ENCODE results near the gene ARF6. TPM values are rescaled to one million over a fixed set of nuclear protein-coding genes. Genes with fewer than 3 reads are reported as not detected.

Gene ARF6
- polyA plus RNA-seq, 1 donor (not counting 4 experiments of a cell fraction or from before 2014, with no cell fraction given) = 53.4 TPM

GRCh38 chr14:49879646-49880204 is 13.2 kb upstream of the ARF6 start:
- no peaks in the 10 kb centered on the region for H3K27me3 ChIP-seq (ENCODE audit: control insufficient read depth, extremely low read depth, insufficient read depth, low read length)
- no peaks in the 10 kb centered on the region for H3K36me3 ChIP-seq (ENCODE audit: control insufficient read depth in 2 of 2, extremely low read depth in 1 of 2, insufficient read depth in 2 of 2, low read length in 2 of 2)
- H3K4me3 ChIP-seq (ENCODE audit: control insufficient read depth in 2 of 3, extremely low read depth in 1 of 3, insufficient read depth in 2 of 3, low read depth in 1 of 3, low read length in 3 of 3) = no peak overlapping the region
- dilution Hi-C loops (cut with MboI; ENCODE audit: extremely low pct_ligation_motif_present, low sequenced_read_pairs) = no loop called here
- peak overlapping the region; percentile 15 for H3K9ac ChIP-seq (ENCODE audit: control insufficient read depth, extremely low read depth, insufficient read depth, low read length)
- no peaks in the 10 kb centered on the region for H4K20me1 ChIP-seq (ENCODE audit: control insufficient read depth, extremely low read depth, insufficient read depth, low read length)
- H2AFZ ChIP-seq (ENCODE audit: control insufficient read depth, low read length) = peak overlapping the region; percentile 51
- H3K9me1 ChIP-seq (ENCODE audit: control insufficient read depth, extremely low read depth, insufficient read depth, low read length) = no peaks in the 10 kb centered on the region
- DNase-seq (ENCODE audit: low read depth, low spot score) (no peak), FAIRE-seq (peak; percentile 66)
- no peaks in the 10 kb centered on the region for H3K9me3 ChIP-seq (ENCODE audit: control insufficient read depth, low read depth, low read length)
- peak overlapping the region; percentile 22 for H3K4me2 ChIP-seq (ENCODE audit: control insufficient read depth, extremely low read depth, insufficient read depth, low read depth, low read length)
- TF ChIP-seq EZH2 (IDR thresholded peaks at IDR 0.05; ENCODE audit: low read length) = no peak
- TF ChIP-seq CTCF (optimal IDR thresholded peaks at IDR 0.05 in 1 of 3, IDR thresholded peaks at IDR 0.05 in 1 of 3, conservative IDR thresholded peaks at IDR 0.05 in 1 of 3; ENCODE audit: extremely low read depth in 1 of 3, insufficient read depth in 2 of 3, low read length in 3 of 3) = peak; percentile 73 to 87 (median 77)
- H3K79me2 ChIP-seq (ENCODE audit: control insufficient read depth, insufficient read depth, low read length) = no peaks in the 10 kb centered on the region
- H3K27ac ChIP-seq (ENCODE audit: control insufficient read depth, insufficient read depth, low read length) = peak overlapping the region; percentile 63
- H3K4me1 ChIP-seq (ENCODE audit: control insufficient read depth, extremely low read depth, insufficient read depth, low read length) = peaks cover 24% of the 10 kb centered on the region

GRCh38 chr14:49880267-49881064 is 12.4 kb upstream of the ARF6 start:
- H3K9me3 ChIP-seq (ENCODE audit: control insufficient read depth, low read depth, low read length) = no peaks in the 10 kb centered on the region
- H4K20me1 ChIP-seq (ENCODE audit: control insufficient read depth, extremely low read depth, insufficient read depth, low read length) = no peaks in the 10 kb centered on the region
- H2AFZ ChIP-seq (ENCODE audit: control insufficient read depth, low read length) = peak overlapping the region; percentile 38
- no peaks in the 10 kb centered on the region for H3K79me2 ChIP-seq (ENCODE audit: control insufficient read depth, insufficient read depth, low read length)
- H3K27me3 ChIP-seq (ENCODE audit: control insufficient read depth, extremely low read depth, insufficient read depth, low read length) = no peaks in the 10 kb centered on the region
- peak overlapping the region; percentile 63 for H3K27ac ChIP-seq (ENCODE audit: control insufficient read depth, insufficient read depth, low read length)
- dilution Hi-C loops (cut with MboI; ENCODE audit: extremely low pct_ligation_motif_present, low sequenced_read_pairs) = no loop called here
- H3K4me1 ChIP-seq (ENCODE audit: control insufficient read depth, extremely low read depth, insufficient read depth, low read length) = peaks cover 24% of the 10 kb centered on the region
- peak overlapping the region; percentile 22 for H3K4me2 ChIP-seq (ENCODE audit: control insufficient read depth, extremely low read depth, insufficient read depth, low read depth, low read length)
- H3K9ac ChIP-seq (ENCODE audit: control insufficient read depth, extremely low read depth, insufficient read depth, low read length) = peak overlapping the region; percentile 22
- no peak for DNase-seq (ENCODE audit: low read depth, low spot score)
- H3K36me3 ChIP-seq (ENCODE audit: control insufficient read depth in 2 of 2, extremely low read depth in 1 of 2, insufficient read depth in 2 of 2, low read length in 2 of 2) = no peaks in the 10 kb centered on the region
- no peak overlapping the region for H3K4me3 ChIP-seq (ENCODE audit: control insufficient read depth in 2 of 3, extremely low read depth in 1 of 3, insufficient read depth in 2 of 3, low read depth in 1 of 3, low read length in 3 of 3)
- no peaks in the 10 kb centered on the region for H3K9me1 ChIP-seq (ENCODE audit: control insufficient read depth, extremely low read depth, insufficient read depth, low read length)
- no peak for TF ChIP-seq CTCF (optimal IDR thresholded peaks at IDR 0.05 in 1 of 3, IDR thresholded peaks at IDR 0.05 in 1 of 3, conservative IDR thresholded peaks at IDR 0.05 in 1 of 3; ENCODE audit: extremely low read depth in 1 of 3, insufficient read depth in 2 of 3, low read length in 3 of 3)
- TF ChIP-seq EZH2 (IDR thresholded peaks at IDR 0.05; ENCODE audit: low read length) = no peak
- FAIRE-seq = no peak

All from keratinocyte (primary cell).